ENCODE results near the gene KASH5.
A peak's percentile ranks its signal among the peaks of the same experiment; 100 is the strongest.

The KASH5 gene

DNA sequence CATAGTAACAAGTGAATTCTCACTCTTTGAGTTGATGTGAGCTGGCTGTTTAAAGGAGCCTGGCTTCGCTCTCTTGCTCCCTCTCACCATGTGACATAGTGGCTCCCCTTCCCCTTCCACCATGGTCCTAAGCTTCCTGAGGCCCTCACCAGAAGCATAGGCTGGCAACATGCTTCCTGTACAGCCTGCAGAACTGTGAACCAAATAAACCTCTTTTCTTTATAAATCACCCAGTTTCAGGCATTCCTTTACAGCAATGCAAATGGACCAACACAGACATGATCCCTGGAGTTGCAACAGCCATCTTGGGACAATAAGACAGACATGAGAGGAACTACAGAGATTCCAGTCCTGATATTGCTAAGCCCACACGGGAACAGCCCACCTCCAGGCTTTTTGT lies 38.5 kb upstream of the KASH5 start:
- Histone ChIP-seq H3K36me3 (ENCODE audit: insufficient read depth, low read length) (peaks cover 15% of the 10 kb centered on the region), H3K9ac (ENCODE audit: low read depth, low read length) (no peak overlapping the region)

GRCh38 chr19:49355909-49356353 lies 32.1 kb upstream of the KASH5 start:
- Histone ChIP-seq H3K4me1 (ENCODE audit: insufficient read depth, low read length) (no peaks in the 10 kb centered on the region), H3K9me3 (ENCODE audit: control insufficient read depth, insufficient read depth, low read length) (no peaks in the 10 kb centered on the region), H3K9ac (ENCODE audit: low read depth, low read length) (no peak overlapping the region), H3K36me3 (ENCODE audit: insufficient read depth, low read length) (peaks cover 5% of the 10 kb centered on the region)

More for the DNA sequence above, 38.5 kb upstream of the KASH5 start:
- Histone ChIP-seq H3K9me3 (ENCODE audit: control insufficient read depth, insufficient read depth, low read length) (no peaks in the 10 kb centered on the region), H3K4me1 (ENCODE audit: insufficient read depth, low read length) (no peaks in the 10 kb centered on the region)

GRCh38 chr19:49356382-49356781 lies 31.7 kb upstream of the KASH5 start:
- Histone ChIP-seq H3K36me3 (ENCODE audit: insufficient read depth, low read length) (peaks cover 2% of the 10 kb centered on the region), H3K9ac (ENCODE audit: low read depth, low read length) (no peak overlapping the region), H3K9me3 (ENCODE audit: control insufficient read depth, insufficient read depth, low read length) (no peaks in the 10 kb centered on the region), H3K4me1 (ENCODE audit: insufficient read depth, low read length) (no peaks in the 10 kb centered on the region)

DNA sequence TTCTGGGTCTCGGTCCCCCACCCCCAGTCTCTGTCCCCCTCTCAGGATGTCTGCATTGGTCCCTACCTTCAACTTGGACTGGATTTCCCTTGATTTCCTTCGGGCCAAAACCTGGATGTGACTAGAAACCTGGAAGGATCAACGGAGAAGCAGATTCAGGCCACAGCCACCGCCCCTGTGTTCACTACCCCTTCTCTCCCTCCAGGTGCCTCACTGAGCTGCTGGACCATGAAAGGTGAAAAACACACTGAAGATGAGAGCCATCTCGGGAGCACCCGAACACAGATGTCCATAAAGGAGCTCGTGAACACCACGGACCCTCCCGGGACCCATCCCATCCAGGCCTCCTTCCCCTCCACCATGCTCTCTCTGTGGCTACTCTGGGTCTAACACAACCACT lies 30.9 kb upstream of the KASH5 start:
- no peaks in the 10 kb centered on the region; the same call in 1 of the 2 replicates for H3K36me3 ChIP-seq (ENCODE audit: insufficient read depth, low read length)
- H3K9ac ChIP-seq (ENCODE audit: low read depth, low read length), result no peak overlapping the region
- H3K9me3 ChIP-seq (ENCODE audit: control insufficient read depth, insufficient read depth, low read length), result no peaks in the 10 kb centered on the region
- no peaks in the 10 kb centered on the region for H3K4me1 ChIP-seq (ENCODE audit: insufficient read depth, low read length)

GRCh38 chr19:49359851-49360820 lies 27.9 kb upstream of the KASH5 start:
- H3K9me3 ChIP-seq (ENCODE audit: control insufficient read depth, insufficient read depth, low read length), result no peaks in the 10 kb centered on the region
- H3K9ac ChIP-seq (ENCODE audit: low read depth, low read length), result no peak overlapping the region
- H3K36me3 ChIP-seq (ENCODE audit: insufficient read depth, low read length), result no peaks in the 10 kb centered on the region; the same call in 1 of the 2 replicates
- H3K4me1 ChIP-seq (ENCODE audit: insufficient read depth, low read length), result no peaks in the 10 kb centered on the region; the same call in 1 of the 2 replicates

DNA sequence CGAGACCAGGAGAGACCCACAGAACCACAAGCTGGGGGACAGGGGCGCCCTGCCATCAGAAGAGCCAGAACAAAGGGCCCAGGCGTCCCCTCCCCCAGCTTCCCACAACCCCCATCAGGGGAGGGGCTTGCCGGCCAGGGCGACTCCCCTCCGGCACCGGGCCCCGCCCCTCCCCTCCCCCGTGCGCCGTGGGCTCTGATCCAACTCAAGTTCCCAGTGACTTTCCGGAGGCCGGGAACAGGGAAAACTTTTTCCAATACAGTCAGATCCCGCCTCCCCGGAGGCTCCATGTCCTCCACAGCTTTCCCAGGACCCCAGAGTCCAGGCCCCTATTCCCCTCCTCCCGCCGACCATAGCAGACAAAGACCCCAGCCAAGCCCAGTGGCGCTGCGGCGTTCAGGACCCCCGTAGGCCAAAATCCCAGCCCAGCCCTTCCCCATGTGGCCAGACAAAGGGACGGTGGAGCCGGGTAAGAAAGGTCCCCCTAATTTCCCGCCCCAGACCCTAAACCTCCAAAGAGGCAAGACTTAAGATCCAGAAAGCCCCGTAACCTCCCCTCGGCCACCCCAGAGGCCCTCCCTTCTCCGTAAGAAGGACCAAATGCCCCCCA lies 26.5 kb upstream of the KASH5 start:
- H3K4me1 ChIP-seq (ENCODE audit: insufficient read depth, low read length), result no peaks in the 10 kb centered on the region; the same call in 1 of the 2 replicates
- H3K9me3 ChIP-seq (ENCODE audit: control insufficient read depth, insufficient read depth, low read length), result no peaks in the 10 kb centered on the region
- H3K36me3 ChIP-seq (ENCODE audit: insufficient read depth, low read length), result no peaks in the 10 kb centered on the region; the same call in 1 of the 2 replicates
- H3K9ac ChIP-seq (ENCODE audit: low read depth, low read length), result peak overlapping the region; percentile 97

DNA sequence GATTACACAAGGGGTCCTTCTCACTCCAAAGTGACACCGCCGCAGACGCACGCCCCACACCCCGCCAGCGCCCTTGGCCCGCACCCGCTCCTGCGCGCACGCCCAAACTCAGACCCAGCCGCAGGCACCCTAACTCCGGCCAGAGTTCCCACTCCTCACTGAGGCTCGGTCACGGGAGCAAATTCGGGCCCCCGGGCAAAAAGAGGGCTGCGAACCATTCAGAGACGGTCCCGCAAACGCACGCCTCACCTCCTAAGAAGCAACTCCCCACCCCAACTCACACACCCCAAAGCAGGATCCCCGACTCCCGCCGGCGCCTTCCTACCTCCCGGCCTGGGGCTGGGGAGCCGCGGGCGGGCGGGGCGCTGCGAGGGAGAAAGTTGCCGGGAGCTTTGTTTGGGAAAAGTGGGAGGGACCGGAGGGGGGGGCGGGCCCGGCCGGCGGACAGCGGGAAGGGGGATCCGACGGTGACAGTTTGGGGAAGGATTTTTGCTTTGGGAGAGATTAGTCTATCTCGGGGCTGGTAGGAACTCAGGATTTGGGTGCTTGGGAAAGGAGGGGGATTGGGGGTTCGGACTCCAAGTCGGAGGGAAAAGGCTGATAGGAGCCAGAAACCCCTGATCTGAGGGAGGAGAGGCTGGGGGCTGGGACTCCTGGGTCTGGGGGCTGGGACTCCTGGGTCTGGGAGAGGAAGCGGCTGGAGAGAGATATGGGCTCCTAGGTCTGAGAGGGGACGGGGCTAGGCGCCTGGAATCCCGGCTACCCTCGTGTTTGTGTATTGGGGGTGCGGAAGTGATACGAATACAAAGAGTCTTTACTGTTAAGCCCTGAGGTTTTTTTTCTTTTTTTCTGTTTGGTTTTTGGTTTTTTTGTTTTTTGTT lies 25.8 kb upstream of the KASH5 start, which contains the start of gene TEAD2:
TSS of gene TEAD2 (minus strand) at position 369 of the 881 bp plus-strand sequence. CDS start 2,341 bp downstream, outside the sequence.
- H3K4me1 ChIP-seq (ENCODE audit: insufficient read depth, low read length), result no peaks in the 10 kb centered on the region; the same call in 1 of the 2 replicates
- H3K9me3 ChIP-seq (ENCODE audit: control insufficient read depth, insufficient read depth, low read length), result no peaks in the 10 kb centered on the region
- H3K9ac ChIP-seq (ENCODE audit: low read depth, low read length), result peak within 1 kb of the TSS; percentile 97
- no peaks in the 10 kb centered on the region; the same call in 1 of the 2 replicates for H3K36me3 ChIP-seq (ENCODE audit: insufficient read depth, low read length)

DNA sequence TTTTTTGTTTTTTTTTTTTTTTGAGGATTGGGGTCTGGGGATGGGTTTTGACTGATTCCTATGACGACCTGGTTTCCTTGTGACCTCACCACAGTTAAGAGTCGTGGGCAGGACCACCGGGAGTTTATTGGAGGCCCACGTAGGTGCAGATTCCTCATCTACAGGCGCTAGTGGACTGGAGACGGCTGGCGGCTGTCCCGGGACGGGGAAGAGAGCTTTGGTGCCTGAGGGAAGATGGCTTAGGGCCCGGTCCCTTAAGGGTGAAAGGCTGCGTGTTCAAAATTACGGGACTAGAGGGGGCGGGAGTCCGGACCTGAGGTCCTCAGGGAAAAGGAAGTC lies 25.2 kb upstream of the KASH5 start:
- Histone ChIP-seq H3K9ac (ENCODE audit: low read depth, low read length) (peak overlapping the region; percentile 97; the same call in 1 of the 2 replicates), H3K4me1 (ENCODE audit: insufficient read depth, low read length) (no peaks in the 10 kb centered on the region; the same call in 1 of the 2 replicates)

DNA sequence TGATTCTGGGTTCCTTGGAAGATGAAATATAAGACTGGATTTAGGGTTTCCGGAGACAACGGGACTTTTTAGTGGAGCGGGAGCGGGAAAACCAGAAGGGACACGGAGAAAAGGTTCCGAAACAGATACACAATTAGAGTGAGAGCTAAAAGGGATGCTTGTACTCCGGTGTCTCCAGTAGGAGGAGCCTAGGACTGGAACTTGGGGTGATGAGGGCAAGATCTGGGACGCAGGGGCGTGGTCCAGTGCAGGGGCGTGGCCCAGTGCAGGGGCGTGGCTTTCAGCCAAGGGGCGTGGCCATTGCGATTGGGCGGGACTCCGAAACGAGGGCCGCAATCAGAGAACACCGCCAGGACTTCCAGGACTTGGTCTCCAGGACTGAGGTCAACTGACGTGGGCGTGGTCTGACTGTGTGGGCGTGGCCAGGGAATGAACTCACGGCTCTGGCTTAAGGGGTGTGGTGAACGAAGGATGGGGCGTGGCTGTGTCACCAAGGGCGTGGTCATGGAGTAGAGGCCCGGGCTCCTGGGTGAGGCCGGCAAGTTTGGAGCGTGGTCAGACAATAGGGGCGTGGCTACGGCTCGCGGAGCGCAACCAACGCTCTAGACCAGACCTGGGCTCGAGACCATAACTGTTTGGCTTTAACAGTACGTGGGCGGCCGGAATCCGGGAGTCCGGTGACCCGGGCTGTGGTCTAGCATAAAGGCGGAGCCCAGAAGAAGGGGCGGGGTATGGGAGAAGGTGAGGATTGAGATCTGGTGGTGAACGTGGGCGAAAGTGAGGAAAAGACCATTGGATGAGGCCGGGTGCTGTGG lies 24.6 kb upstream of the KASH5 start, which contains the start of gene DKKL1:
TSS of gene DKKL1 (plus strand) at position 610 of the 815 bp plus-strand sequence. CDS start at position 732, 122 bp downstream.
- Histone ChIP-seq H3K9me3 (ENCODE audit: control insufficient read depth, insufficient read depth, low read length) (0 out of 2 replicates have a peak, but pooled peaks cover under 1% of the 10 kb centered on the region), H3K9ac (ENCODE audit: low read depth, low read length) (peak within 1 kb of the TSS; percentile 97; the same call in 1 of the 2 replicates), H3K4me1 (ENCODE audit: insufficient read depth, low read length) (no peaks in the 10 kb centered on the region; the same call in 1 of the 2 replicates), H3K36me3 (ENCODE audit: insufficient read depth, low read length) (no peaks in the 10 kb centered on the region; the same call in 1 of the 2 replicates)

More for the DNA sequence above, 25.2 kb upstream of the KASH5 start:
- Histone ChIP-seq H3K36me3 (ENCODE audit: insufficient read depth, low read length) (no peaks in the 10 kb centered on the region; the same call in 1 of the 2 replicates), H3K9me3 (ENCODE audit: control insufficient read depth, insufficient read depth, low read length) (no peaks in the 10 kb centered on the region)

DNA sequence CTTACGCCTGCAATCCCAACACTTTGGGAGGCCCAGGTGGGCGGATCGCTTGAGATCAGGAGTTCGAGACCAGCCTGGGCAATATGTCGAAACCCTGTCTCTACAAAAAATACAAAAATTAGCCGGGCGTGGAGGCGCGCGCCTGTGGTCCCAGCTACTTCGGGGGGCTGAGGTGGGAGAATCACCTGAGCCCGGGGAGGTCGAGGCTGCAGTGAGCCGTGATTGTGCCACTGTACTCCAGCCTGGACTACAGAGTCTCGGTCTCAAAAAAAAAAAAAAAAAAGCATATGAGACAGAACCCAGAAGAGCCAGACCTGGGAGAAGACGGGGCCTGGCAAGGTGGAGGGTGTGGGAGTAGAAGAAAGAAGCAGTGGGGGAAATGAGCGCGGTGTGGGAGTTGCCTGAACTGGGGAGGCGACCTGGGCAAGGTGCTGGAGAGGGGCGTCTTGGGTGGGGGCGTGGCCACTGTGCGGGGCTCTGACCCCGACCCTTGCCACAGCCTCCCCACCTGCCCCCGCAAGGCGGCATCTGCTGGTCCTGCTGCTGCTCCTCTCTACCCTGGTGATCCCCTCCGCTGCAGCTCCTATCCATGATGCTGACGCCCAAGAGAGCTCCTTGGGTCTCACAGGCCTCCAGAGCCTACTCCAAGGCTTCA lies 23.8 kb upstream of the KASH5 start:
- no peaks in the 10 kb centered on the region; the same call in 1 of the 2 replicates for H3K4me1 ChIP-seq (ENCODE audit: insufficient read depth, low read length)
- H3K9ac ChIP-seq (ENCODE audit: low read depth, low read length), result peak overlapping the region; percentile 49; the same call in 1 of the 2 replicates
- no peaks in the 10 kb centered on the region for H3K36me3 ChIP-seq (ENCODE audit: insufficient read depth, low read length)
- H3K9me3 ChIP-seq (ENCODE audit: control insufficient read depth, insufficient read depth, low read length), result peaks cover 8% of the 10 kb centered on the region; the same call in 1 of the 2 replicates

- Histone ChIP-seq H3K4me1 (ENCODE audit: insufficient read depth, low read length) (no peaks in the 10 kb centered on the region; the same call in 1 of the 2 replicates), H3K9me3 (ENCODE audit: control insufficient read depth, insufficient read depth, low read length) (peaks cover 14% of the 10 kb centered on the region), H3K36me3 (ENCODE audit: insufficient read depth, low read length) (no peaks in the 10 kb centered on the region), H3K9ac (ENCODE audit: low read depth, low read length) (no peak overlapping the region)
Measured at GRCh38 chr19:49366110-49366509, 21.9 kb upstream of the KASH5 start.

DNA sequence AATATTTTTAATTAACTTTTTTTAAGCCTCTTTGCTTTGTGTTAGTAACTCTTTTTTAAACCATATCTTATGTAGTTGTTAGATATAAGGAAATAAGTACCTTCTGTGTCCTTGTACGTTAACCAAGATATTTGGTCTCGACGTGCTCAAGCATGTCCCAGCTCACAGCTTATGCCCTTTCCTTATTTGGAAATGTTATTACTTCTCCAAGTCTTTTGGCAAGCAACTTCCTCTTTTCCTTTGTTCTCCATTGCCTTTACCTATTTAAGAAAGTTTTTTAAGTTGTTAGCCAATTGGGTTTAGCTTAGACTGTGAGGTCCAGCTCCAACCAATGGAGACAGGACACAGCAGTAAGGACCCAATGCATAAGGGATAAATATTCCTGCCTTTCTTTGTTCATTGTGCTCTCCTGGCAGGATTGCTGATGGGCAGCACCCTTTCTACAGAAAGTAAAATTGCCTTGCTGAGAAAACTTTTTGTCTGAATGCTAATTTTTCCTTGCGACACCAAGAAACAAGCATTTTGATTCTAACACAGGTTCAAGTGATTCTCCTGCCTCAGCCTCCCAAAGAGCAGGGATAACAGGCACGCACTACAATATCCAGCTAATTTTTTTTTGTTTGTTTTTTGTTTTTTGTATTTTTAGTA lies 19.2 kb upstream of the KASH5 start:
- Histone ChIP-seq H3K4me1 (ENCODE audit: insufficient read depth, low read length) (no peaks in the 10 kb centered on the region; the same call in 1 of the 2 replicates), H3K9ac (ENCODE audit: low read depth, low read length) (no peak overlapping the region), H3K36me3 (ENCODE audit: insufficient read depth, low read length) (no peaks in the 10 kb centered on the region), H3K9me3 (ENCODE audit: control insufficient read depth, insufficient read depth, low read length) (peaks cover 14% of the 10 kb centered on the region)
